Hepatocyte (in vitro differentiated cells): Measurements from ENCODE around the gene IRX4. TPM values are rescaled to one million over a fixed set of nuclear protein-coding genes. Genes with fewer than 3 reads are reported as not detected.

ENCODE experiments used
- DNase-seq: peaks from one replicate; pipeline ENCODE4 v3.0.0-alpha.2; 2016; ENCODE audit warnings: low spot score
- H2AFZ ChIP-seq: fragments of 200-600 bp; sonication (generic); 2 replicates; pipeline ENCODE4 v1.6.0; 2016; ENCODE audit warnings: antibody characterized with exemption, mild to moderate bottlenecking
- H3K27ac ChIP-seq: fragments of 200-600 bp; sonication (generic); 2 replicates; pipeline ENCODE4 v1.5.1; 2016; ENCODE audit warnings: mild to moderate bottlenecking
- H3K27me3 ChIP-seq: fragments of 200-600 bp; sonication (generic); 2 replicates; pipeline ENCODE4 v1.6.1; 2016
- H3K36me3 ChIP-seq: fragments of 200-600 bp; sonication (generic); replicated peaks from 2 replicates; pipeline ENCODE4 v1.5.1; 2016; ENCODE audit warnings: low read depth; ENCODE audit not compliant: insufficient read depth
- H3K4me1 ChIP-seq: fragments of 200-600 bp; sonication (generic); 2 replicates; pipeline ENCODE4 v1.5.1; 2016; ENCODE audit warnings: mild to moderate bottlenecking, moderate library complexity; ENCODE audit not compliant: insufficient read depth
- H3K4me2 ChIP-seq: fragments of 200-600 bp; sonication (generic); 2 replicates; pipeline ENCODE4 v1.6.0; 2016
- H3K4me3 ChIP-seq: fragments of 200-600 bp; sonication (generic); 2 replicates; pipeline ENCODE4 v1.5.1; 2016; ENCODE audit warnings: mild to moderate bottlenecking
- H3K79me2 ChIP-seq: fragments of 200-600 bp; sonication (generic); 2 replicates; pipeline ENCODE4 v1.6.0; 2017; ENCODE audit warnings: mild to moderate bottlenecking
- H3K9me2 ChIP-seq: fragments of 200-600 bp; sonication (generic); replicated peaks from 2 replicates; pipeline ENCODE4 v1.6.0; 2017; ENCODE audit warnings: mild to moderate bottlenecking; ENCODE audit not compliant: insufficient read depth
- H3K9me3 ChIP-seq: fragments of 200-600 bp; sonication (generic); 2 replicates; pipeline ENCODE4 v1.5.1; 2016; ENCODE audit warnings: low read depth, mild to moderate bottlenecking
- H4K20me1 ChIP-seq: fragments of 200-600 bp; sonication (generic); 2 replicates; pipeline ENCODE4 v1.6.0; 2016; ENCODE audit warnings: mild to moderate bottlenecking; ENCODE audit not compliant: insufficient read depth, poor library complexity, severe bottlenecking
- CTCF ChIP-seq: fragments of 200-600 bp; sonication (generic); IDR thresholded peaks from 2 replicates; pipeline ENCODE4 v1.5.1; 2016; ENCODE audit warnings: antibody characterized with exemption, mild to moderate bottlenecking; ENCODE audit not compliant: poor library complexity
- EZH2 ChIP-seq: fragments of 200-600 bp; sonication (generic); IDR thresholded peaks from 2 replicates; pipeline ENCODE4 v1.6.1; 2016; ENCODE audit warnings: antibody characterized with exemption, mild to moderate bottlenecking, borderline replicate concordance
- EZH2phosphoT487 ChIP-seq: fragments of 200-600 bp; sonication (generic); IDR thresholded peaks from one replicate; pipeline ENCODE4 v1.6.1; 2018; ENCODE audit warnings: antibody characterized with exemption, mild to moderate bottlenecking, low read depth, moderate library complexity; ENCODE audit not compliant: unreplicated experiment, severe bottlenecking
- WGBS: methylation state at CpG from one replicate; pipeline ENCODE4 v1.1.6; 2016; ENCODE audit warnings: low lambda C conversion rate; ENCODE audit errors: missing lambda C conversion rate; 5-methylcytosine and 5-hydroxymethylcytosine counted together
- polyA plus RNA-seq: library from polyadenylated mRNA; unstranded; fragments of >200 nt; fragmentation: Nextera tagmentation; extraction: Ambion mirVana; gene quantifications from 2 replicates; pipeline ENCODE4 v1.2.1, GENCODE V29; 2016
- total RNA-seq: library from RNA; depleted of rRNA; stranded (reverse); fragments of >200 nt; gene quantifications from 2 replicates; pipeline ENCODE4 v1.2.3, GENCODE V29; 2014

The IRX4 gene
- total and polyA plus RNA-seq, 2 experiments from 2014 or later, result not detected

- Histone ChIP-seq H3K79me2 (no peaks in the 10 kb centered on the region), H3K4me3 (no peak overlapping the region), H3K36me3 (no peaks in the 10 kb centered on the region), H3K27me3 (peaks cover 92% of the 10 kb centered on the region), H2AFZ (no peak overlapping the region), H3K4me1 (peaks cover 9% of the 10 kb centered on the region), H3K9me2 (no peaks in the 10 kb centered on the region), H4K20me1 (no peaks in the 10 kb centered on the region), H3K4me2 (peak overlapping the region; percentile 63), H3K9me3 (no peaks in the 10 kb centered on the region), H3K27ac (no peak overlapping the region)
- 3% methylated on average over 21 of the region's 43 CpGs for WGBS
- no peak for TF ChIP-seq CTCF
- peak; percentile 20 for TF ChIP-seq EZH2phosphoT487
- no peak for DNase-seq
Measured at GRCh38 chr5:1876660-1877064, 6.1 kb downstream of the IRX4 start.

GRCh38 chr5:1875843-1876659, 6.7 kb downstream of the IRX4 start:
- Histone ChIP-seq H2AFZ (peak overlapping the region; percentile 40), H3K27me3 (peaks cover 87% of the 10 kb centered on the region), H3K36me3 (no peaks in the 10 kb centered on the region), H3K9me3 (no peaks in the 10 kb centered on the region), H3K79me2 (no peaks in the 10 kb centered on the region), H3K4me2 (peak overlapping the region; percentile 63), H3K9me2 (no peaks in the 10 kb centered on the region), H3K4me1 (peaks cover 9% of the 10 kb centered on the region), H3K4me3 (no peak overlapping the region), H3K27ac (no peak overlapping the region), H4K20me1 (no peaks in the 10 kb centered on the region)
- DNase-seq, result no peak
- WGBS, result 2% methylated on average over 59 of the region's 61 CpGs
- TF ChIP-seq EZH2phosphoT487 (peak; percentile 88), CTCF (no peak), EZH2 (peak; percentile 94)

- Histone ChIP-seq H3K4me3 (no peak overlapping the region), H3K4me2 (peak overlapping the region; percentile 63), H4K20me1 (no peaks in the 10 kb centered on the region), H2AFZ (peak overlapping the region; percentile 40), H3K9me2 (no peaks in the 10 kb centered on the region), H3K27me3 (peaks cover 82% of the 10 kb centered on the region), H3K9me3 (no peaks in the 10 kb centered on the region), H3K4me1 (peaks cover 9% of the 10 kb centered on the region), H3K36me3 (no peaks in the 10 kb centered on the region), H3K27ac (no peak overlapping the region), H3K79me2 (no peaks in the 10 kb centered on the region)
- 3% methylated on average over 36 of the region's 36 CpGs for WGBS
- no peak for TF ChIP-seq CTCF
- peak; percentile 29 for TF ChIP-seq EZH2
- DNase-seq, result no peak
Measured at GRCh38 chr5:1875281-1875842, 7.4 kb downstream of the IRX4 start.
